ENCODE measurements around the gene FXYD6. TPM values are rescaled to one million over a fixed set of nuclear protein-coding genes. Genes with fewer than 3 reads are reported as not detected.

Gene FXYD6
- total RNA-seq, 2 donors from 2014 or later: 0.19 TPM; not detected in 1

DNA sequence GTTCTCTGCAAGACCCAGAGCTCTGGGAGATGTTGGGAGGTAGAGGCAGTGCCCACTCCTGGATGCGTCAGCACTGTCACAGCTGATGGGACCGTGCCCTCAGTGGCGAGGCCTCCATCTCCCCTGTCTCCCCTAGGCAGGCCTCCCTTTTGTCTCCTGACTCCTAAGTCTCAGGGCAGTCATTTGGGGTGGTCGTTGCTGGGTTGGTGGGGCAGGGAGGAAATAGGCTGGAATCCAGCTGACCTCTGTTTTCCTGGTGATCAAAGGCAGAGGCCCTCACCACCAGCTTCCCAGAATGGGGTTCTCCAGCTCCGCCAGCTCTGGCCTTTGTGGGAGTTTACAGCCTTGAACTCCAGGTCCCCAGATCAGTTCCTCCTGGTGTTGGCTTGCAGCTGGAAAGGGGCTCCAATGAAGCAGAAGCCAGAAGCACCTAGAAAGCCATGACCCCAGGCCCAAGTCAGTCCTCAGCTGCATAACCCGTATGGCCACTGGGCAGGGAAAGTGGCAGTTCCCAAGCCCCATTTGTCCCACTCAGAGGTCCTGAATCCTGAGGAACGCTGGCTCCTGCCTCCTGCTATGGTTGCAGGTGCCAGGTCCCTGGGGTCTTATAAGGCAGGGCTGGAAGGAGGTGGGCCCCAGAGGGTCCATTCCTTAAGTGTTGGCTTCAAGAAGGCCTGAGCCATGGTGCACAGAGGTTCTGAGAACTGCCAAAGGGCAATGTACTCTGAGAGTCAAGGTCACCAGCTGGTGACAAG is 44.6 kb downstream of the FXYD6 start:
- no peak for ATAC-seq (replicated peaks)
- Mint-ChIP-seq H3K4me3 (no peak overlapping the region), H3K36me3 (ENCODE audit: low read depth) (no peaks in the 10 kb centered on the region), H3K9me3 (no peaks in the 10 kb centered on the region), H3K27ac (no peak overlapping the region), H3K4me1 (peaks cover 6% of the 10 kb centered on the region), H3K27me3 (peaks cover 5% of the 10 kb centered on the region)

DNA sequence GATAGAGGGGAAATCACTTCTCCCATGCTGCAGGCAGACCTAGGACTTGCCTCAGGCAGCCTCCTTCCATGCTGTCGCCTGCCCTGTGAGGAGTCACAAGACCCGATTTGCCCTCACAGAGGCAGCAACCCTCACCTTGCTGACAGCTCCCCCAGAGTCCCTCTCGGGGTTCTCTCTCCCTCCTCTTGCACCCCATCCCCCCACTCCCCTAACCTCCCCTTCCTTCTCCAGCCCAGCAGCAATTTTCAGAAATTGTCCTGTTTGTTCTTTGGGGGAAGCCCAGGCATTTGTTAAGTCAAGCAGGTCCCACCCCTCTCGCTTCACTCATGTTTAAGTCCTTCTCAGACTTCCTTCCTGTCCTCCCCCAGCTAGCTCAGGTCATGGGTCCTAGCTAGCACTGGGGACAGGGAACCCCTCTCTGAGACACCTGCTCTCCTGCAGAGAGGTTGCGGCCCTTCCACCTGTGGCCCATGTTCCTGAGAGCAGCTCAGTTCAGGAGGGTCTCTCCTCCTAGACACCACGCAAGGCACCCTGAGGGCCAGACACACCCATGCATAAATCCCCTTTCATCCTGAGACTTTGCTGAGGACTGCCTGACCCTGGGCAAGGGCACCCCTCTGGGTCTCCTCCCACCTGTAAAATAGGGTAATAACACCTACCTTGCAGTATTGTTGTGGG is 45.6 kb downstream of the FXYD6 start:
- Mint-ChIP-seq H3K27ac (peak overlapping the region; percentile 28), H3K27me3 (no peaks in the 10 kb centered on the region), H3K4me3 (no peak overlapping the region), H3K4me1 (peaks cover 10% of the 10 kb centered on the region), H3K36me3 (ENCODE audit: low read depth) (no peaks in the 10 kb centered on the region), H3K9me3 (no peaks in the 10 kb centered on the region)
- no peak for ATAC-seq (replicated peaks)

GRCh38 chr11:117830072-117830471 is 46.4 kb downstream of the FXYD6 start:
- ATAC-seq (replicated peaks): no peak
- Mint-ChIP-seq H3K27ac (peak overlapping the region; percentile 28), H3K4me1 (peaks cover 10% of the 10 kb centered on the region), H3K9me3 (no peaks in the 10 kb centered on the region), H3K36me3 (ENCODE audit: low read depth) (no peaks in the 10 kb centered on the region), H3K4me3 (no peak overlapping the region), H3K27me3 (no peaks in the 10 kb centered on the region)

DNA sequence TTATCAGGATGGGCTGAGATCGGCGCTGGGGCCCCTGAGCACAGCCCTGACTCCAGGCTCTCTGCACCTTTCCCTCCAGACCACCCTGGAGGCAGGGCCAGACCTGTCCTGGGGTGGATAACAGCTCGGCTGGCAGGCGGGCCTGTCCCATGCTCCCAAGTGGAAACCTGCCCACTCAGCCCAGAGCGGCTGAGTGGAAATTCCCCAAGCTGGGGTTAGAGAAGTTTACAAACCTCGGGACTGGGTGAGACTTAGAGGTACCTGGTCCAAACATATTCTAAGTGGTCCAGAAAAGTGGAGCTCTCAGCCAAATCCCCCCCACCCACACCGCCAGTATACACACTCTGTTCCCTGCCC is 47.1 kb downstream of the FXYD6 start:
- H3K9me3 Mint-ChIP-seq: no peaks in the 10 kb centered on the region
- peak overlapping the region; percentile 36 for H3K4me3 Mint-ChIP-seq
- no peaks in the 10 kb centered on the region for H3K36me3 Mint-ChIP-seq (ENCODE audit: low read depth)
- H3K27ac Mint-ChIP-seq: peak overlapping the region; percentile 28
- H3K27me3 Mint-ChIP-seq: no peaks in the 10 kb centered on the region
- peak; percentile 13 for ATAC-seq (replicated peaks)
- peaks cover 10% of the 10 kb centered on the region for H3K4me1 Mint-ChIP-seq

DNA sequence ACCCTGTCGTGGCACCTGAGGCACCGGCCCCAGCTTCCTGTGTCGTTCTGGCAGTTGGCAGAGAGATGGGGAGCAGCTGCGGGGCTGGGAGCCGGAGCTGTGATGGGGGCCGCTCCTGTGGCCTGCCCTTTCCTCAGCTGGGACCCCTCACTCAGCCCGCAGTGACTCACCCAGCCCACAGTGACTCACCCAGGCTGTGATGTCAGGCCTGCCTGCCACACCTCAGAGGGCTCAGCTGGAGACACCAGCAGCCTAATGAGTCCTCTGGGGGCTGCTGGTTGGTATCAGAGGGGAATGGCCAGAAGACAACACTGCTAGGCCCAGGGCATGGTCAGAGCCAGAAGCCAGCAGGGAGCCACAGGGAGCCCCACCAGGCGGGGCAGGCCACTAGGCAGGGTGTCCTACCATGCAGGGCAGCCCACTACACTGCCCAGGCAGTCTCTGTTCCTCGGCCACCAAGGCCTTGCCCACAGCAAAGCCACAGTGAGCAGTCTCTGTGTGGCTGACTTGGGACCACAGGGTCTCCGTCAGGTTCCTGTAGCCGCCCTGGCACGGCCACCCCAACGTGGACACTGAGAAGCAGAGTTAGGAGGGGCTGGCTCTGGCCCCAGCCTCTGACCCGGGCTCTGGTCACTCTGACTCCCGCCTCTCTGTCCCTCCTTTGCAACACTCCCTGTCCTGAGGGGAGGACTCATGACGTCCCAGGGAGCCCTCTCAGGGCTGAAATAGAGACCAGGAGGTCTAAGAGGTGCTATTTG is 47.7 kb downstream of the FXYD6 start:
- peak overlapping the region; percentile 59 for H3K27ac Mint-ChIP-seq
- H3K36me3 Mint-ChIP-seq (ENCODE audit: low read depth): no peaks in the 10 kb centered on the region
- peak overlapping the region; percentile 36 for H3K4me3 Mint-ChIP-seq
- H3K27me3 Mint-ChIP-seq: no peaks in the 10 kb centered on the region
- H3K4me1 Mint-ChIP-seq: peaks cover 10% of the 10 kb centered on the region
- H3K9me3 Mint-ChIP-seq: no peaks in the 10 kb centered on the region
- peak; percentile 98 for ATAC-seq (replicated peaks)

GRCh38 chr11:117827521-117828511 is 48.6 kb downstream of the FXYD6 start:
- ATAC-seq (replicated peaks): peak; percentile 1
- Mint-ChIP-seq H3K4me1 (peaks cover 15% of the 10 kb centered on the region), H3K27ac (peak overlapping the region; percentile 80), H3K4me3 (peak overlapping the region; percentile 51), H3K36me3 (ENCODE audit: low read depth) (no peaks in the 10 kb centered on the region), H3K27me3 (no peaks in the 10 kb centered on the region), H3K9me3 (no peaks in the 10 kb centered on the region)

DNA sequence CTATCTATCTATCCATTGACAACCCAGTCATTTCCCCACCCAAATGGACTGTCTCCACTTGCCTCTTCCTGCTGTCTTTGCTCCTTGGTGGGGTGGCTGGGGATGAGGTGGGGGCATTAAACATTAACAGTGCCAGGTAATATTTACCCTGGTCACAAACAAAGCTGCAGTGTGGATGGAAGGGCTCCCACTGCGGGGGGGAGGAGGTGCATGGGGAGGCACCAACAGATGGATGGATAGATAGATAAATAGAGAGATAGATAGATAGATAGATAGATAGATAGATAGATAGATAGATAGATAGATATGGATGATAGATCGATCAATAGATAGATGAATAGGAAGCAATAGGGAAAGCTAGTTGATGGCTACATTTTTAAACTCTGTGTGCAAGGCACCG is 49.6 kb downstream of the FXYD6 start:
- Mint-ChIP-seq H3K9me3 (no peaks in the 10 kb centered on the region), H3K4me1 (peaks cover 15% of the 10 kb centered on the region), H3K36me3 (ENCODE audit: low read depth) (no peaks in the 10 kb centered on the region), H3K4me3 (no peak overlapping the region), H3K27ac (no peak overlapping the region), H3K27me3 (no peaks in the 10 kb centered on the region)
- ATAC-seq (replicated peaks): no peak

DNA sequence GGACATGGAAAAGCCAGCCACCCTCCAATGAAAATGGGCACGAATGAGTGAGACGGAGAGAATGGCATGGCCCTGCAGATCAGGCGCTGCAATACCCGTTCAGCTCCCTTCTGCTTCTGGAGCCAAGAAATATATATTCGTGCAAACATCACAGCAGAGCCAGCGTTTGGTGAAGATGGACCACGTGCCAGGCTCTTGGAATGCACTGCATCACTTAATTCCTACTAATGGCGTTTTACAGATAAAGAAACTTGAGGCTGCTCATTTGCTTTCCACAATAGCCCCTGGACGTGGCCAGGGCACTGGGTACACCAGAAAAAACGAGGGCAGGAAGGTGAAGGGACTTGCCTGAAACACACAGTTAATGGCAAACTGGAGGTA is 50.3 kb downstream of the FXYD6 start:
- Mint-ChIP-seq H3K36me3 (ENCODE audit: low read depth) (no peaks in the 10 kb centered on the region), H3K4me3 (no peak overlapping the region), H3K9me3 (no peaks in the 10 kb centered on the region), H3K4me1 (peaks cover 15% of the 10 kb centered on the region), H3K27ac (peak overlapping the region; percentile 39), H3K27me3 (no peaks in the 10 kb centered on the region)
- no peak for ATAC-seq (replicated peaks)

GRCh38 chr11:117825538-117826189 is 50.8 kb downstream of the FXYD6 start:
- Mint-ChIP-seq H3K36me3 (ENCODE audit: low read depth) (no peaks in the 10 kb centered on the region), H3K4me3 (no peak overlapping the region), H3K27ac (peak overlapping the region; percentile 39), H3K9me3 (no peaks in the 10 kb centered on the region), H3K27me3 (no peaks in the 10 kb centered on the region), H3K4me1 (peaks cover 15% of the 10 kb centered on the region)
- no peak for ATAC-seq (replicated peaks)

GRCh38 chr11:117824571-117825537 is 51.6 kb downstream of the FXYD6 start, which contains the start of gene FXYD2:
FXYD2 (minus strand) TSS chr11:117824744; CDS start chr11:117824678, 66 bp downstream.
- H3K9me3 Mint-ChIP-seq: no peaks in the 10 kb centered on the region
- peaks cover 15% of the 10 kb centered on the region for H3K4me1 Mint-ChIP-seq
- peak within 1 kb of the TSS; percentile 61 for H3K27ac Mint-ChIP-seq
- no peak within 1 kb of the TSS for H3K4me3 Mint-ChIP-seq
- no peaks in the 10 kb centered on the region for H3K27me3 Mint-ChIP-seq
- H3K36me3 Mint-ChIP-seq (ENCODE audit: low read depth): no peaks in the 10 kb centered on the region
- no peak for ATAC-seq (replicated peaks)

- Mint-ChIP-seq H3K27ac (peak overlapping the region; percentile 61), H3K36me3 (ENCODE audit: low read depth) (no peaks in the 10 kb centered on the region), H3K9me3 (no peaks in the 10 kb centered on the region), H3K4me1 (peaks cover 15% of the 10 kb centered on the region), H3K4me3 (no peak overlapping the region), H3K27me3 (no peaks in the 10 kb centered on the region)
- ATAC-seq (replicated peaks): no peak
These were observed 52.5 kb downstream of the FXYD6 start for GRCh38 chr11:117823946-117824420.

DNA sequence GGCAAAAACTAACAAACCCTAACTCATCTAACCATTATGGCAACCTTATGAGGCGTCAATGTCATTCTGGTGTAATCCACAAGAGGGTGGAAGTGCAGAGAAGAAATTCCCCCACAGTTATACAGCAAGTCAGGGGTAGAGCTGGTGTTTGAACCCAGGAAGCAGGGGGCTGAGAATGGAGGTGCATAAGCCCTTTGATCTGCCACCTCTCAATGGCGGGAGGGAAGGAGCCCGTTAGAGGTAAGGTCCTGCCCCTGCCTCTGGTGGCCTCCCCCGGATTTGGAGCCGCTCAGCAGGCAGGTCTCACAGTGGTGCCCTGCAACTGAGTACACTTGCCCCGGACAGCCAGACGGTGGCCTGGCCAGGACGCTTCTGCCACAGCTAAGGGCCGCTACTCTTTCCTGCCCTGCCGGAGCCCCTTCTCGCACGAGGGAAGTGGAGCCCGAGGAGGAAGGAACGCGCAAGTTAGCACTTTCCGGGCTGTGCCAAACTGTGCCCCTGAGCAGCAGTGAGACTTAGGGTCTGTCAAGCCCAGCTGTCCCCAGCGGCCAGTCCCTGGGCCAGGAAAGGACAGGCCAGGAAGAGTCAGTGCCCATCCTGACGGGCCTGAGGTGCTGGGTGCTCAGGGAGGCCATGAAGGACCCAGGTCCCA is 53.0 kb downstream of the FXYD6 start:
- Mint-ChIP-seq H3K4me3 (no peak overlapping the region), H3K9me3 (no peaks in the 10 kb centered on the region), H3K27ac (peak overlapping the region; percentile 53), H3K27me3 (no peaks in the 10 kb centered on the region), H3K36me3 (ENCODE audit: low read depth) (no peaks in the 10 kb centered on the region), H3K4me1 (peaks cover 18% of the 10 kb centered on the region)
- peak; percentile 16 for ATAC-seq (replicated peaks)
